HG02798 (cell line): ENCODE measurements around the gene PCDHA5.

Experiments used
- ATAC-seq: cut with Tn5 transposase; IDR thresholded peaks from one replicate; pipeline ENCODE4 v1.9.1; 2021; ENCODE audit warnings: mild to moderate bottlenecking; ENCODE audit not compliant: unreplicated experiment, poor library complexity

The PCDHA5 gene

DNA sequence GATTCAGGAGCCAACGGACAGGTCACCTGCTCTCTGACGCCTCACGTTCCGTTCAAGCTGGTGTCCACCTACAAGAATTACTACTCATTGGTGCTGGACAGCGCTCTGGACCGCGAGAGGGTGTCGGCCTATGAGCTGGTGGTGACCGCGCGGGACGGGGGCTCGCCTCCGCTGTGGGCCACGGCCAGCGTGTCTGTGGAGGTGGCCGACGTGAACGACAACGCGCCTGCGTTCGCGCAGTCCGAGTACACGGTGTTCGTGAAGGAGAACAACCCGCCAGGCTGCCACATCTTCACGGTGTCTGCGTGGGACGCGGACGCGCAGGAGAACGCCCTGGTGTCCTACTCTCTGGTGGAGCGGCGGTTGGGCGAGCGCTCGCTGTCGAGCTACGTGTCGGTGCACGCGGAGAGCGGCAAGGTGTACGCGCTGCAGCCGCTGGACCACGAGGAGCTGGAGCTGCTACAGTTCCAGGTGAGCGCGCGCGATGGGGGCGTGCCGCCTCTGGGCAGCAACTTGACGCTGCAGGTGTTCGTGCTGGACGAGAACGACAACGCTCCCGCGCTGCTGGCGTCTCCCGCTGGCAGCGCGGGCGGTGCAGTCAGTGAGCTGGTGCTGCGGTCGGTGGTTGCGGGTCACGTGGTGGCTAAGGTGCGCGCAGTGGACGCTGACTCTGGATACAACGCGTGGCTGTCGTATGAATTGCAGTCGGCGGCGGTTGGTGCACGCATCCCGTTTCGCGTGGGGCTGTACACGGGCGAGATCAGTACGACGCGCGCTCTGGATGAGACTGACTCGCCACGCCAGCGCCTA lies 36.0 kb downstream of the PCDHA5 start:
- no peak for ATAC-seq

DNA sequence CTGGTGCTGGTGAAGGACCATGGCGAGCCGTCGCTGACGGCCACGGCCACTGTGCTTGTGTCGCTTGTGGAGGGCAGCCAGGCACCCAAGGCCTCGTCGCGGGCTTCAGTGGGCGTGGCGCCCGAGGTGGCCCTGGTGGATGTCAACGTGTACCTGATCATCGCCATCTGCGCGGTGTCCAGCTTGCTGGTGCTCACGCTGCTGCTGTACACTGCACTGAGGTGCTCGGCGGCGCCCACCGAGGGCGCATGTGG lies 36.5 kb downstream of the PCDHA5 start:
- no peak for ATAC-seq

DNA sequence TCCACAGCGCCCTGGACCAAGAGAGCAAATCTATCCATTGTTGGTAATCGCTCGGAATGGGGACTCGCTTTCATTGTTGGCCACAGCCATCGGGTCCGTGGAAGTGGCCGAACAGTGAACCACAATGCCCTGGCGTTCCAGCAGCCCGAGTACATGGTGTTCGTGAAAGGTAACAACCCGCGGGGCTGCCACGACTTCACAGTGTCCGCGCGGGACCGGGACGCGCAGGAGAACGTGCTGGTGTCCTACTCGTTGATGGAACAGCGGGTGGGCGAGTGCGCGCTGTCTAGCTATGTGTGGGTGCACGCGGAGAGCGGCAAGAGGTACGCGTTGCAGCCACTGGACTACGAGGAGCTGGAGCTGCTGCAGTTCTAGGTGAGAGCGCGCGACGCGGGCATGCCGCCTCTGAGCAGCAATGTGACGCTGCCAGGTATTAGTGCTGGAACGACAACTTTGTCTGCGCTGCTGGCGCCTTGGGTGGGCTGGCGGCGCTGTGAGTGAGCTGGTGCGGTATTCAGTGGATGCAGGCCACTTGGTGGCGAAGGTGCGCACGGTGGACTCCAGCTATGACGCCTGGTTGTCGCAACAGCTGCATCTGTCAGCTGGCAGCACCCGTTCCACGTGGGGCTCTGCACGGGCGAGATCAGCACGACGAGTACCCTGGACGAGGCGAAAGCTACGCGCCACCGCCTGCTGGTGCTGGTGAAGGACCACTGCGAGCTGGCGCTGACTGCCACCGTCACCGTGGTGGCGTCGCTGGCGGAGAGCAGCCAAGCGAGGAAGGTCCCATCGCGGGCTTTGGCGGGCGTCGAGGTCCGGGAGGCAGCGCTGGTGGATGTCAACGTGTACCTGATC lies 41.3 kb downstream of the PCDHA5 start:
- no peak for ATAC-seq

DNA sequence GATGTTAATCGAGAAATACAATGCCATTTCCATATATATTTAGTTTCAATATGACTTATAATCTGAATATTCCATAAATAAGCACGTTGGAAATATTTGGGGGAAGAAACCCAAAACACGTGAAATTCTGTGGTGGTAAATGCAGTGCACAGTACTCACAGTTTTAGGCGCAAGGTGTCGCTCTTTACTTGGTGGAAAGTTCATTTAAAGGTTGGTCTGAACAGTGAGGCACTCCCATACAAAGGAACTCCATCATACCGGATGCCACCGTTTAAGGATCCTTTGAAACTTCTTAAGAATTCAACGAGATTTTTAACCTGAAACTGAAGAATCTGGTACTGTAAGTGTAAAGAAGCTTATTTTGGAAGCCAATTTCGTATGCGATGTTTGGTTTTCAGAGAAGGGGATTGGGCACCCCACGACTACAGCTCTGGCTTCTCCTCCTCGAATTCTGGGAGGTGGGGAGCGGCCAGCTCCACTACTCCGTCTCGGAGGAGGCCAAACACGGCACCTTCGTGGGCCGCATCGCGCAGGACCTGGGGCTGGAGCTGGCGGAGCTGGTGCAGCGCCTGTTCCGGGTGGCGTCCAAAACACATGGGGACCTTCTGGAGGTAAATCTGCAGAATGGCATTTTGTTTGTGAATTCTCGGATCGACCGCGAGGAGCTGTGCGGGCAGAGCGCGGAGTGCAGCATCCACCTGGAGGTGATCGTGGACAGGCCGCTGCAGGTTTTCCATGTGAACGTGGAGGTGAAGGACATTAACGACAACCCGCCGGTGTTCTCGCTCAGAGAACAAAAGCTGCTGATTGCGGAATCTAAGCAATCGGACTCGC lies 47.5 kb downstream of the PCDHA5 start, which contains the start of gene PCDHA11:
Gene PCDHA11, plus strand, starts transcription at position 237 of the 834 bp plus-strand sequence. Its CDS starts 147 bp downstream, at position 384.
- no peak for ATAC-seq

DNA sequence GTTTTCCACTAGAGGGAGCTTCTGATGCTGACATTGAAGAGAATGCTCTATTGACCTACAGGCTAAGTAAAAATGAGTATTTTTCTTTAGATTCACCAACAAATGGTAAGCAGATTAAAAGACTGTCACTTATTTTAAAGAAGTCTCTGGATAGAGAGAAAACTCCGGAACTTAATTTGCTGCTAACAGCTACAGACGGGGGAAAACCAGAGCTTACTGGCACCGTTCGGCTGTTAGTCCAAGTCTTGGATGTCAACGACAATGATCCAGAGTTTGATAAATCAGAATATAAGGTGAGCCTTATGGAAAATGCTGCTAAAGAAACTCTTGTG lies 48.1 kb downstream of the PCDHA5 start:
- no peak for ATAC-seq

DNA sequence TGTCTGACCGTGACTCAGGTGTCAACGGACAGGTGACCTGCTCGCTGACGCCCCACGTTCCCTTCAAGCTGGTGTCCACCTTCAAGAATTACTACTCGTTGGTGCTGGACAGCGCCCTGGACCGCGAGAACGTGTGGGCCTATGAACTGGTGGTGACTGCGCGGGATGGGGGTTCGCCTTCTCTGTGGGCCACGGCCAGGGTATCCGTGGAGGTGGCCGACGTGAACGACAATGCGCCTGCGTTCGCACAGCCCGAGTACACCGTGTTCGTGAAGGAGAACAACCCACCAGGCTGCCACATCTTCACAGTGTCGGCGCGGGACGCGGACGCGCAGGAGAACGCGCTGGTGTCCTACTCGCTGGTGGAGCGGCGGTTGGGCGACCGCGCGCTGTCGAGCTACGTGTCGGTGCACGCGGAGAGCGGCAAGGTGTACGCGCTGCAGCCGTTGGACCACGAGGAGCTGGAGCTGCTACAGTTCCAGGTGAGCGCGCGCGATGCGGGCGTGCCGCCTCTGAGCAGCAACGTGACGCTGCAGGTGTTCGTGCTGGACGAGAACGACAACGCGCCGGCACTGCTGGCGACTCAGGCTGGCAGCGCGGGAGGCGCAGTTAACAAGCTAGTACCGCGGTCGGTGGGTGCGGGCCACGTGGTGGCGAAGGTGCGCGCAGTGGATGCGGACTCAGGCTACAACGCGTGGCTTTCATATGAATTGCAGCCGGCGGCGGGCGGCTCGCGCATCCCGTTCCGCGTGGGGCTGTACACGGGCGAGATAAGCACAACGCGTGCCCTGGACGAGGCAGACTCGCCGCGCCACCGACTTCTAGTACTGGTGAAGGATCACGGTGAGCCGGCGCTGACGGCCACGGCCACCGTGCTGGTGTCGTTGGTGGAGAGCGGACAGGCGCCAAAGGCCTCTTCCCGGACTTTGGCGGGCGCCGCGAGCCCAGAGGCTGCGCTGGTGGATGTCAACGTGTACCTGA lies 49.1 kb downstream of the PCDHA5 start:
- ATAC-seq, result no peak
